GM23248 (cell line): ENCODE measurements around the gene OR8U1. TPM values are rescaled to one million over a fixed set of nuclear protein-coding genes. Genes with fewer than 3 reads are reported as not detected.

Experiments used
- DNase-seq: peaks from one replicate; pipeline ENCODE4 v3.0.0-alpha.2; 2015
- H2AFZ ChIP-seq: fragments of 200-600 bp; sonication (generic); 2 replicates; pipeline ENCODE4 v1.6.1; 2016; ENCODE audit warnings: antibody characterized with exemption
- H3F3A ChIP-seq: fragments of 200-600 bp; sonication (generic); 2 replicates; pipeline ENCODE4 v1.6.1; 2016; ENCODE audit warnings: mild to moderate bottlenecking, antibody characterized with exemption, mixed run types; ENCODE audit not compliant: insufficient read depth
- H3K27ac ChIP-seq: fragments of 200-600 bp; sonication (generic); 2 replicates; pipeline ENCODE4 v1.5.1; 2016; ENCODE audit warnings: mild to moderate bottlenecking
- H3K27me3 ChIP-seq: fragments of 200-600 bp; sonication (generic); replicated peaks from 2 replicates; pipeline ENCODE4 v1.6.1; 2016; ENCODE audit warnings: mild to moderate bottlenecking; ENCODE audit not compliant: insufficient read depth
- H3K36me3 ChIP-seq: fragments of 200-600 bp; sonication (generic); 2 replicates; pipeline ENCODE4 v1.6.1; 2016; ENCODE audit warnings: low read depth, mild to moderate bottlenecking
- H3K4me1 ChIP-seq: fragments of 200-600 bp; sonication (generic); 2 replicates; pipeline ENCODE4 v1.6.1; 2016; ENCODE audit warnings: mild to moderate bottlenecking; ENCODE audit not compliant: insufficient read depth
- H3K4me2 ChIP-seq: fragments of 200-600 bp; sonication (generic); one replicate; pipeline ENCODE4 v1.6.1; 2016; ENCODE audit warnings: mild to moderate bottlenecking; ENCODE audit not compliant: unreplicated experiment
- H3K4me3 ChIP-seq: fragments of 200-600 bp; sonication (generic); 2 replicates; pipeline ENCODE4 v1.5.1; 2016; ENCODE audit warnings: mild to moderate bottlenecking
- H3K79me2 ChIP-seq: fragments of 200-600 bp; sonication (generic); 2 replicates; pipeline ENCODE4 v1.6.1; 2016; ENCODE audit warnings: mild to moderate bottlenecking; ENCODE audit not compliant: insufficient read depth
- H3K9ac ChIP-seq: fragments of 200-600 bp; sonication (generic); 2 replicates; pipeline ENCODE4 v1.6.1; 2016; ENCODE audit warnings: mild to moderate bottlenecking
- H3K9me2 ChIP-seq: fragments of 200-600 bp; sonication (generic); 2 replicates; pipeline ENCODE4 v1.6.1; 2016; ENCODE audit warnings: mixed run types, mild to moderate bottlenecking, moderate library complexity; ENCODE audit not compliant: insufficient read depth
- H3K9me3 ChIP-seq: fragments of 200-600 bp; sonication (generic); one replicate; pipeline ENCODE4 v1.6.1; 2017; ENCODE audit warnings: low read depth
- H4K20me1 ChIP-seq: fragments of 200-600 bp; sonication (generic); 2 replicates; pipeline ENCODE4 v1.6.0; 2016; ENCODE audit not compliant: insufficient read depth
- EZH2 ChIP-seq: fragments of 200-600 bp; sonication (generic); IDR thresholded peaks from 2 replicates; pipeline ENCODE4 v1.6.1; 2018; ENCODE audit warnings: antibody characterized with exemption, mild to moderate bottlenecking; ENCODE audit not compliant: insufficient read depth, poor library complexity, severe bottlenecking
- EZH2phosphoT487 ChIP-seq: fragments of 200-600 bp; sonication (generic); IDR thresholded peaks from 2 replicates; pipeline ENCODE4 v1.6.1; 2018; ENCODE audit warnings: antibody characterized with exemption, moderate library complexity, mild to moderate bottlenecking, low read depth; ENCODE audit not compliant: insufficient read depth
- WGBS, 2 experiments: methylation state at CpG; one replicate each; pipeline ENCODE4 v1.1.6; 2015 to 2017; ENCODE audit warnings: low lambda C conversion rate in 2 of 2, low coverage in 1 of 2; ENCODE audit errors: missing lambda C conversion rate in 2 of 2; 5-methylcytosine and 5-hydroxymethylcytosine counted together
- in situ Hi-C: fragments of 300-500 bp; cut with MboI; formaldehyde crosslinking; loops from 2 replicates; pipeline ENCODE4 v1.15.0; 2020
- polyA plus RNA-seq: library from polyadenylated mRNA; unstranded; fragments of >200 nt; fragmentation: Nextera tagmentation; extraction: Ambion mirVana; gene quantifications from 2 replicates; pipeline ENCODE4 v1.2.1, GENCODE V29; 2016
- total RNA-seq: library from RNA; depleted of rRNA; stranded (reverse); fragments of >200 nt; shearing (Covaris generic); gene quantifications from 2 replicates; pipeline ENCODE4 v1.2.3, GENCODE V29; 2014; rRNA removed

OR8U1 gene
- total RNA-seq, result not detected in 2 replicates
- not detected in 2 replicates for polyA plus RNA-seq

DNA sequence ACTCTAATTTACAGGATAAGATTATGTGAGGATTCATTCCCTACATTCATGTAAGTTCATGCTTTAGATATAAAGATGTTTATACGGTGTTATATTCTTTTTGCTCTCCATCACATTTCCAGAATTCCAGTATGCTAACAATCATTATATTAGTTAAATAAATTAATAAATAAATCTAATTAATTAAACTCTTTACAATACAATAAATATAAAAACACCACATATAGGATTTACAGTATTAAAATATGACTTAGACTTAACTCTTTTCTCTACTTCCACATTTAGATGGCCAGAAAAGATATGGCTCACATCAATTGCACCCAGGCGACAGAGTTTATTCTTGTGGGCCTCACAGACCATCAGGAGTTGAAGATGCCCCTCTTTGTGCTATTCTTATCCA is at the start of gene OR8U1:
TSS of gene OR8U1 (plus strand) at position 301 of the 400 bp plus-strand sequence. CDS start at position 301, 0 bp downstream.
- DNase-seq, result no peak
- H3K36me3 ChIP-seq, result no peaks in the 10 kb centered on the region
- H3K9me2 ChIP-seq, result no peaks in the 10 kb centered on the region
- H3K79me2 ChIP-seq, result no peaks in the 10 kb centered on the region
- no peak for TF ChIP-seq EZH2phosphoT487
- TF ChIP-seq EZH2, result no peak
- no peaks in the 10 kb centered on the region for H3F3A ChIP-seq
- in situ Hi-C loops, result no loop called here
- 29 to 34% methylated on average over 2 of the region's 2 CpGs for WGBS, 2 experiments
- no peaks in the 10 kb centered on the region for H4K20me1 ChIP-seq
- H3K4me1 ChIP-seq, result no peaks in the 10 kb centered on the region
- H3K9me3 ChIP-seq, result no peaks in the 10 kb centered on the region
- no peak within 1 kb of the TSS for H3K27ac ChIP-seq
- no peaks in the 10 kb centered on the region for H3K27me3 ChIP-seq
- no peak within 1 kb of the TSS for H3K9ac ChIP-seq
- H2AFZ ChIP-seq, result no peak within 1 kb of the TSS
- H3K4me2 ChIP-seq, result no peak within 1 kb of the TSS
- no peak within 1 kb of the TSS for H3K4me3 ChIP-seq

DNA sequence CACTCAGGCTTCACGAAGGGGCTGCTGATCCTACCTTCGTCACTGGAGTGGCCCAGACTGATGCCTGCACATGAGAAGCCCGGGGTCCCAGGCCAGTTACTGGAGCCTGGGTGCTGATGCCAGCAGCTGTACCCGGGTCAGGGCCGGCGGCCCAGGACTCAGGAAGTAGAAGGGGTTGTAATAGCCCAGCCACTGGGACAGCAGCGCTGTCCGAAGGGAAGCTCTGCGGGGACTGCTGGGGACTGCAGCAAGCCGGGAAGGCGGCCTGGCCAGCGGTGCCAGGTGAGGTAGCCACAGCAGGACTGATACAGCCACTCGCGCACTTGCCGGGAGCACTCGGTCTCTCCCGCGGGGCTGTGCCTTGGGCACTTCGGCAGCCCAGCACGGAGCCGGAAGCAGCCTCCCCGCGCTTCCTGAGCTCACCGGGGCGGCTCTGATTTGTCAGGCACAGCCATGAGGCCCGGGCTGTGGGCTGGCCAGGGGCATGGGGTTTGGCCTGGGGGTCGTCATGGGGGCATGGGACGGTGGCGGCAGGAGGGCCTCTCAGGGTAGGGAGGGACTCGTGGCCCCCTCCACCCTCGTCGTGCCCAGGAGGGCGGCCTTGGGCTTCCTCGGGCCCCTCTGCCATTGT is 43.4 kb upstream of the OR8U1 start:
- Histone ChIP-seq H3K9me2 (no peaks in the 10 kb centered on the region), H3K79me2 (no peaks in the 10 kb centered on the region), H3K27ac (no peak overlapping the region), H3F3A (no peaks in the 10 kb centered on the region), H3K4me3 (no peak overlapping the region), H3K9me3 (no peaks in the 10 kb centered on the region), H3K9ac (no peak overlapping the region), H3K27me3 (no peaks in the 10 kb centered on the region), H3K4me2 (no peak overlapping the region), H3K4me1 (no peaks in the 10 kb centered on the region), H3K36me3 (no peaks in the 10 kb centered on the region), H2AFZ (no peak overlapping the region), H4K20me1 (no peaks in the 10 kb centered on the region)
- DNase-seq, result no peak
- no peak for TF ChIP-seq EZH2phosphoT487
- no peak for TF ChIP-seq EZH2
- in situ Hi-C loops, result no loop called here
- WGBS, 2 experiments, result 55 to 56% methylated on average over 34 of the region's 34 CpGs

- DNase-seq, result no peak
- in situ Hi-C loops, result no loop called here
- no peak overlapping the region for H2AFZ ChIP-seq
Observed at GRCh38 chr11:56333156-56333555, 42.3 kb upstream of the OR8U1 start.

GRCh38 chr11:56340289-56340688 is 35.1 kb upstream of the OR8U1 start:
- H3K4me2 ChIP-seq, result no peak overlapping the region
- no peaks in the 10 kb centered on the region for H3F3A ChIP-seq
- DNase-seq, result no peak
- H2AFZ ChIP-seq, result no peak overlapping the region
- H3K9ac ChIP-seq, result no peak overlapping the region
- no peak overlapping the region for H3K27ac ChIP-seq
- H4K20me1 ChIP-seq, result no peaks in the 10 kb centered on the region
- no peaks in the 10 kb centered on the region for H3K9me3 ChIP-seq
- no peaks in the 10 kb centered on the region for H3K4me1 ChIP-seq
- no peak overlapping the region for H3K4me3 ChIP-seq
- H3K9me2 ChIP-seq, result no peaks in the 10 kb centered on the region
- in situ Hi-C loops, result no loop called here
- no peaks in the 10 kb centered on the region for H3K36me3 ChIP-seq
- no peaks in the 10 kb centered on the region for H3K27me3 ChIP-seq
- no peaks in the 10 kb centered on the region for H3K79me2 ChIP-seq
- TF ChIP-seq EZH2 (no peak), EZH2phosphoT487 (no peak)

More at GRCh38 chr11:56333156-56333555, 42.3 kb upstream of the OR8U1 start:
- Histone ChIP-seq H4K20me1 (no peaks in the 10 kb centered on the region), H3K9me2 (no peaks in the 10 kb centered on the region), H3K9ac (no peak overlapping the region), H3K4me1 (no peaks in the 10 kb centered on the region), H3K27ac (no peak overlapping the region), H3K36me3 (no peaks in the 10 kb centered on the region), H3K4me2 (no peak overlapping the region), H3K4me3 (no peak overlapping the region), H3K9me3 (no peaks in the 10 kb centered on the region), H3K79me2 (no peaks in the 10 kb centered on the region), H3K27me3 (no peaks in the 10 kb centered on the region), H3F3A (no peaks in the 10 kb centered on the region)
- TF ChIP-seq EZH2 (no peak), EZH2phosphoT487 (no peak)
- WGBS, 2 experiments, result 0 to 6% methylated on average over 3 of the region's 3 CpGs
